Tongue (tissue), 2 donors: ENCODE data around the gene CREB5. TPM values are rescaled to one million over a fixed set of nuclear protein-coding genes. Genes with fewer than 3 reads are reported as not detected.
"Not testable (repeated sequence)": the region's sequence is repeated elsewhere in the genome, so short reads cannot be mapped to it uniquely, and the experiment has no call there.

Experiments
- DNase-seq: peaks from one replicate; pipeline ENCODE4 v3.0.0-alpha.2; 2015
- total RNA-seq: library from RNA; depleted of rRNA; stranded (reverse); fragments of >200 nt; gene quantifications from one replicate; pipeline ENCODE4 v1.2.3, GENCODE V29; 2014

CREB5 gene
- total RNA-seq, 1 donor from 2014 or later = 30.5 TPM

- DNase-seq = peak; percentile 76
These were observed 372.0 kb downstream of the CREB5 start for GRCh38 chr7:28784171-28784902.

DNA sequence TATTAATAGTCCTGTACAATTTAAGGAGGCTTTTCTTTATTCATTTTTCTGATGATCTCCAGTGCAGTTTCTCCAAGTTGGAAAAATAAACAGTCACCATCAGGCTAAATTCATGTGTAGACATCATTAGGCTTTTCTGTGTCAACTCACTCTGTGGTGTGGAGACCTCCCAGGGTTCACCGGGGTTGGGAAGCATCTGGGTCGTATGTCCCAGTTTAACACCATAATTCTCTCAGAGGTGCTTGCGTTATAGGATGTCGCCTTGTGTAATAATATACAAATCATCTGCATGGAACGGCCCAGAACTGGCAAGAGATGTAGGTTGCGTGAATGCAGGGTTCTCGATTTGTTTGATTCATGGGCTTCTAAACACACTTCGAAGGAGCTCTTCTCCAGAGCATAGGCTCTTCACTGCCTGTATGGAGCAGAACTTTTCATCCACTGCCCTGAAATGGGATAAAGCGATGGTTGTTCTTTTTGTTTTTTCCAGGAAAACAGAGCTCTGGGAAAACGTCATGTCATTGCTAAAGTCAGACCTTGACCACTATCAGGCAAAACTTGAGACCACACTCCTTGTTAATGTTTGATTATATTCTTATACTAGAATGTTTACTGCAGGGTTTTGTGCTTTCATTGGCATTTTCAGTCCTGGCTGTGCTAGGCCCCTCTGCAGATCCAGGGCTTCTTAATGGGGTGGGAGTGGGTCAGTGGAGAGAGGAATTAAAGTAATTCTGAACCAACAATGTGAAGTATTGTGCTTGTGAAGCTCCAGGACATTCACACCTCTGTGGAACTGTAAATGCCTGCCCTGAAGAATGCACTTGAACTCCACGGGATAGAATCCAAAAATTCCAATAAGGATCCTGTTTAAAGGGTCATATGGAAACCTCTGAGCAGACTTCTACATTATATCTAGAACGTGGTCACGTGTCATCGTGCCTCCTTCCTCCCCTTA, 373.0 kb downstream of the CREB5 start:
- DNase-seq = no peak

- DNase-seq = not testable (repeated sequence)
These were observed 373.8 kb downstream of the CREB5 start for GRCh38 chr7:28786156-28786555.

- no peak for DNase-seq
These were observed 374.8 kb downstream of the CREB5 start for GRCh38 chr7:28787106-28787505.

DNA sequence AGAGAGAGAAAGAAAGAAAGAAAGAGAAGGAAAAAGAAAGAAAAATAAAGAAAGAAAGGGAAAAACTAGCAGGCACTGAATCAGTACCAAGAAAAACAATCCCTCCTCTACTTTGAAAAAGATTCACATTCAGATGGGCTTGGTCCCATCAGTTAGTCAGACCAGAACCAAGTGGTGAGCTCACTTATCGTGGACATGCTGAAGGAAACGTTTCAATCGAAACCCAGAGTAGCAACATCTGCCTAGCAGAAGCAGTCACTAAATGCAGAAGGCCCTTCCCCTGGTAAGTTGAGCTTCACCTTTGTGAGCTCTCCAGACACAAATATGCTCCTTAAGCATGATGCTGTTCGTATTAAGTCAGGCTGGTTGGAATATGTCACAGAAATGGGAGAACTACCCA, 378.1 kb downstream of the CREB5 start:
- no peak for DNase-seq

DNA sequence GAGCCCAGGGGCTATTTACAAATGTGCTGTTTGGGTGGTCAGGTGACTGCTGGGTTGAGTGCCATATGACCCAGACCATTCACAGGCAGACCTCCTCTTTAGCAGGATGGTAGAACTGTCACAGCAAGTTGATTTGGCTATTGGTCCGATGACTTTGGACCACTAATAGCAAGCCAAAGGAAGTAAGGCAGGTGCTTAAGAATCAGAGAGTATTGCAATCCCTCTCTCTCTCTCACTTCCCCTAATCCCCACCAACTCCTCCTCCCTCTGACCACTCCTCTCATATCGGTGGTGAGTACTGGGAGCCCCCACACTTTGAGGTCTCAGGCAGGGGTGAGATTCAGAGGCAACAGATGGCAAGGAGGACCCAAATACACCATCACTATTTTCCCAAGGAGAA, 380.5 kb downstream of the CREB5 start:
- DNase-seq = no peak

DNA sequence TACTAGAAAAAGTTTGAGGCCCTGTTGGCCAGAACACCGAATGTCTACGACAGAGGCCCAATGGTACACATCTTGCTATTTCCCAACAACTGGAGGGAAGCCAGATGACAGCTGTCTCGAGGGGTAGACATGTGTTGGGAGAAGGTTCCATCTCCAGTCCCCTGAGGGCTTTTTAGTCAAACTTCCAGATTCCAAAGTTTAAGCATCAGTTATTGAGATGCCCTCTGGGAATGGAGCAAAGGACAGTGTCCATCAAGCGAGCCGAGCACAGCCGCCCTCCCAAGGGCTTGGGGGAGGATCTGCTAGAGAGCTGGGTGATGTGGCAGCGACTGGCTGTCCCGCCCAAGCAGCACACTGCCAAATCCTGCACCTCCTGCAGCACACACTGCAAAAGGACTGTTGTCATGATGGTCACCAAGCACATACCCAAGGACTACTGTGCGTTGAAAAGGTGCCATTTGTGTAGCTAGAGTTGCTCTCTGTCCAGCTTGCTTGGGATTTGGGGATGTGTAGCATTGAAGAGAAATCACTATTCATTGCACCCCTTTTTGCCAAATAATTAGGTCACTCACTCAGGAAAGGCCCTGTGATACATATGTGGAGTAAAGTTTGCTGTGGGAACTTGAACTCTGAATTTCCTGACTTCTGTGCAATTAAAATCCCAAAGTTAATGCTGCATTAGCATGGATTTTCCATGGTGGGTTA, 381.2 kb downstream of the CREB5 start:
- DNase-seq = peak; percentile 25

DNA sequence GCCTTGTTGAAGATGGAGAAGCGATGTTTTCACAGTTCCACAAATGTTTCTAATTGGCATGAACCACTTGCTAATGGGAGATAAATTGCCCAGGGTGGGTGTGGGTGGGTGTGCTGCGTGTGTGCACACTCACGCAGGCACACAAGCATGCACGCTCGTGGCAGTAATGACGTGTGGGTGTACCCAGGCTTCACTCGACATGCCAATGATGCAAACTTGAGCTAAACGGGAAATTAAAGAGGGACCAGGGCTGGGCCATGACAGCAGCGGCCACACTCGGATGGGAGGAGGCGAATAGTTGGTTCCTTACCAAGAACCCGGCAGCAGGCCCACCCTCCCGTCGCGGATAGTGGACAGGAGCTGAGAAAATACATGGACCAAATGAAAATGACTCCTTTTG, 386.0 kb downstream of the CREB5 start:
- DNase-seq = no peak

DNA sequence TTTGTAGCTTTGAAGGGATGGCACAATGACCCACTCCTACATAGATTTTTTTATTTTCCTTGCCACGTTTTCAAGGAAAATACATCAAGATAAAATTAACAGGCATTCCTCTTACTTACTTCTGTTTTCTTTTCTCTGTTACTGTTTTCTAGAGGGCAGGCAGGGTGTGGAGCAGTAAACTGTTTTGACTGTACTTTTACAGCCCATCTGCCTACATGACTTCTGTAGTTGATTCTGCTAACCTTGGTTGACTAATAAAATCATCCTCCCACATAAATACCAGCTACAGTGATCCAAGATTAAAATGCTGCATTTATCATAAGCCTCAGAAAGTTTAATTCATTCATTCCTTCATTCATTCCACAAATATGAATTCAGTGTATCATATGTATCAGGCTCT, 387.3 kb downstream of the CREB5 start:
- DNase-seq = no peak

DNA sequence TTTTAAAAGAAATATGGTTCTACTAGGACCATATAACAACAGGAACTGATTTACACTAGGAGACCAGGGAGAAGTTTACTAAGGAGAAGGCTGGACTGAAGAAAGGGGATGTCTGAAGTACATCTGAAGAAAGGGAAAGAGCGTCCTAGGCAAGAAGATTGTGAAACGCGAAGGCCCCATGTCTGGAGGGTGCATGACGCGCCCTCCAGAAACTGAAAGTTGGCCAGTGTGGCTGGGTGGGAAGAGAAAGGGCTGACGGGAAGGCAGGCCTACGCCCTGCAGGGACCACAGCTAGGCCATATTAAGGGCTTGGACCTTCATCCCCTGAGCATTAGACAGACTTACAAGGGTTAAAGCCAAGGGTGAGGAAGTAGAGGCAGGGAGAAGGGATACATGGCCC, 387.8 kb downstream of the CREB5 start:
- DNase-seq = no peak

DNA sequence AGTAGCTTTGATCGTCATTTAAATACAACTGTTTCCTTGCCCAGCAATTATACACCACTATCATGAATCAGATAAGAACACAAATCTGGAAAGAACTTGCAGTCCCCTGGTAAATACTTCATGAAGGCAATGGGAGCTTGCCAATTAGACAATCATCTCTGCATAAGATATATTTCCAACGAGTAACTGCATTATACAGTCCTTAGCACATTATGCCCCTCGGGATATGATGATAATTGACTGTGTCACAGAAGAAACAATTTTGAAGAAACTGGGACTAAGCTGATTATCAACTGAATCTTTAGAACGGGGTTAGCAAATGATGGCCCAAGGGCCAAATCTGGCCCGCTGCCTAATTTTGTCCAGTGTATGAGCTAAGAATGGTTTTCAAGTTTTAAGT, 390.1 kb downstream of the CREB5 start:
- DNase-seq = peak; percentile 29

GRCh38 chr7:28804157-28804556, 391.8 kb downstream of the CREB5 start:
- DNase-seq = no peak

DNA sequence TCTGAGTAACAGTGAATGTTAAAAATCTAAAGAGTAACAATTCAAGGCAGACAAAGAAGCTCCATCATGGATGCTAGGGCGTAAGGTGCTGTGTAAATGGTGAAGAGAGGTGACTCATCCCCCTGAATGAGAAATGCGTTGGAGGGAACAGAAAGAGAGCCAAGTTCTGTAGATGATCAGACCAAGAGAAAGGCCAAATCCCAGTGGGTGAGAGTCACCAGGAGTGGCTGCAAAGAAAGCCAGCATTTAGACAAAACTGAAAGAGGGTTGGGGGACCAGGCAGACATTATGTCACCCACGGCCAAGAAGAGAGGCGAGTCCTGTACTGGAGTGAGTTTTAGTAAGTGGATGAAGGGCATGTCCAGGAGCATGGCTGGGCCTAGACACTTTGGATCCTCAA, 392.7 kb downstream of the CREB5 start:
- no peak for DNase-seq

DNA sequence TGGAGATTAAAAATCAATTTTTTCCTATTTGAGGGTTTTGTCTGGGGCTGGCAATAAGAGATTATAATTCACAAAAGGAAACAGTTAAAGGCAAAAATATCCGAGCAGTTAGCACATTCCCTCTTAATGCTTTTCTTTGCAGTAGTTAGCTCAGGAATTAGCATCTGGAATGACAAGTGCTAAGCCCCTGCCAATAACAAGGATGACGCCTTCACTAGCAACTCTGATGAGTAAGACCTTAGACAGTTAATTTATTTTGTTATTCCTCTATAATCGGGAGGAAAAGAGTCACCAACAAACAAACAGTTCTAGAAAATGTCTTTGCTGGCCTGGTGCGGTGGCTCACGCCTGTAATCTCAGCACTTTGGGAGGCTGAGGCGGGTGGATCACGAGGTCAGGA, 394.5 kb downstream of the CREB5 start:
- DNase-seq = no peak

DNA sequence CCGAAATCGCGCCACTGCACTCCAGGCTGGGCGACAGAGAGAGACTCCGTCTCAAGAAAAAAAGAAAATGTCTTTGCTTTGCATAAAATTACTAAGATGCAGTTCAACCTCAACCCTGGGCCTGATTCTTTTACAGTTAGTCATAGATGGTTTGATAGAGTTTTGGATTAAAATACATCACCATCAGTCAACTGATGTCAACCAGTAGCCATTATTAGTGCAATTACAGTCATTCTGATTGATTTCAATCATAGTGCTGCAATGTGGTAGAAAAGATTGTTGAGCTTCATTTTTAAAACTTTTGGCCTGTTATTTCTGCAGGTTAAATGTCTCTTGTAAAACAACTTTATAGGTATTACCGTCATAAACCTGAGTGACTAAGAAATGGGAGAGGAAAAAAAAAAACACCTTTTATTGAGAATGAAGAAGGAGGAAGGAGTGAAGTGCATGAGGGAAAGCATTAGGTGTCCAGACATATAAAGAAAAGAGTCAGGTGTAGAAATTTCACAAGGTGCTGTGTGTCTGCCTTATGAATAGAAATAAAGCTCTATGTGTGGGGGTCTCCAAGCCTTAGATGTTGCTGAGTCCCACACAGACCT, 395.2 kb downstream of the CREB5 start:
- no peak for DNase-seq

DNA sequence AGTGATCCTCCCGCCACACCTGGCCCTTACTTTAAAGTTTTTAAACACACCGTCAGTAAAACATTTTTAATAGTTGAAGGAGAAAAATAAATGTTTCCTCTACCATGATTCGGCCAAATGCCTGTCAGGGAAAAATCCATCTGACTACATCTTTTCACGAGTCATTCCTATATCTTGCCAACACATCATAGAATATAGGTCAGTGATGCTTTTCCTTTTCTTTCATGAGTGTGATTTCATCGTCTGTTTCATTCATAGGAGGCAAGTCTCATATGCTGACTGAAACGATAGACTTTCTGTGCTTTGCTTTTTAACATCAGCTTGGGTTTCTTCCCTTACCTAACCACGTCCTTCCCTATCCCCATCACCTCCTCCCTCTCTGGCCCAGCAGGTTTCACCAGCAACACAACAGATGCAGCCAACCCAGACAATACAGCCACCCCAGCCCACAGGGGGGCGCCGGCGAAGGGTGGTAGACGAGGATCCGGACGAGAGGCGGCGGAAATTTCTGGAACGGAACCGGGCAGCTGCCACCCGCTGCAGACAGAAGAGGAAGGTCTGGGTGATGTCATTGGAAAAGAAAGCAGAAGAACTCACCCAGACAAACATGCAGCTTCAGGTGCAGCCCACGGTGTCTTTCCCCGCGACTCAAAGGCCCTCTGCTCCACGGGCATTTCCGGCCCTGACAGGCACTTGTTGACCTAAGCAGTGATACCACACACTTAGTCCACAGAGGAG, 396.6 kb downstream of the CREB5 start:
- no peak for DNase-seq

DNA sequence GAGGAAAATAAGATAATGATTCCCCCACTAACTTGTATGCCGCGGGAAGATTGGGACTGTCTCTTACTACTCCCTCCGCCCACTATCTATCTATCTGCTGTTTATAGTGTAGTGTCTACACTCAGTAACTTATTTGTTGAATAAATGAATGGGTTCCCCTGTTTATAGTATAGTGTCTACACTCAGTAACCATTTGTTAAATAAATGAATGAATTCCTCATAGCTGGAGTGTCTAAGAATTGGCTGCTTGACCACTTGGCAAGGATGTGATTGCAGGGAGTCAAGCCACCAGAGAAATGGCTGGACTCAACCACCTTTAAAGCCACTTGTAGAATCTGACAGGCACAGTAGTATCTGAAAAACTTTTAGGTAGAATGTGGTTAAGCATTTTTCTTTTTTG, 398.7 kb downstream of the CREB5 start:
- peak; percentile 33 for DNase-seq

- DNase-seq = peak; percentile 57
These were observed 399.5 kb downstream of the CREB5 start for GRCh38 chr7:28811701-28812430.

GRCh38 chr7:28812616-28813015, 400.3 kb downstream of the CREB5 start:
- DNase-seq = peak; percentile 36

GRCh38 chr7:28813243-28813962, 401.1 kb downstream of the CREB5 start:
- peak; percentile 90 for DNase-seq
